Right atrium auricular region (tissue), 2 donors: ENCODE data around the gene ARFGAP3. TPM values are rescaled to one million over a fixed set of nuclear protein-coding genes. Genes with fewer than 3 reads are reported as not detected.

Source experiments
- DNase-seq: peaks from one replicate; pipeline ENCODE4 v3.0.0-alpha.2; 2019; ENCODE audit warnings: low spot score
- H3K27ac ChIP-seq, 2 donors: fragments of 200-600 bp; sonication (generic); 1 replicate in 1 of 2; 2 replicates in 1 of 2; pipeline ENCODE4 v1.5.1; 2016 to 2019
- H3K27me3 ChIP-seq, 2 donors: fragments of 200-600 bp; sonication (generic); one replicate each; pipeline versions ENCODE4 v1.5.1 to v1.6.0; 2017 to 2019
- H3K36me3 ChIP-seq: fragments of 200-600 bp; sonication (generic); one replicate; pipeline ENCODE4 v1.5.1; 2016
- H3K4me1 ChIP-seq, 2 donors: fragments of 200-600 bp; sonication (generic); one replicate each; pipeline versions ENCODE4 v1.5.1 to v1.6.0; 2017 to 2019
- H3K4me3 ChIP-seq, 2 donors: fragments of 200-600 bp; sonication (generic); 1 replicate in 1 of 2; 2 replicates in 1 of 2; pipeline ENCODE4 v1.5.1; 2017 to 2019; ENCODE audit warnings: mild to moderate bottlenecking in 1 of 2, moderate library complexity in 1 of 2
- H3K9me3 ChIP-seq, 2 donors: fragments of 200-600 bp; sonication (generic); one replicate each; pipeline ENCODE4 v1.5.1; 2019
- total RNA-seq, 2 donors: library from RNA; depleted of rRNA; stranded (reverse); fragments of >200 nt; gene quantifications; one replicate each; pipeline ENCODE4 v1.1.0, GENCODE V29; 2016
- TF ChIP-seq, protein P1 (sequence below), 2 donors: fragments of 200-600 bp; sonication (generic); IDR thresholded peaks; one replicate each; pipeline ENCODE4 v1.5.1; 2019; ENCODE audit warnings: antibody characterized with exemption in 2 of 2

ARFGAP3 gene
- total RNA-seq, 2 donors from 2014 or later, result 27.4 to 29.6 TPM

DNA sequence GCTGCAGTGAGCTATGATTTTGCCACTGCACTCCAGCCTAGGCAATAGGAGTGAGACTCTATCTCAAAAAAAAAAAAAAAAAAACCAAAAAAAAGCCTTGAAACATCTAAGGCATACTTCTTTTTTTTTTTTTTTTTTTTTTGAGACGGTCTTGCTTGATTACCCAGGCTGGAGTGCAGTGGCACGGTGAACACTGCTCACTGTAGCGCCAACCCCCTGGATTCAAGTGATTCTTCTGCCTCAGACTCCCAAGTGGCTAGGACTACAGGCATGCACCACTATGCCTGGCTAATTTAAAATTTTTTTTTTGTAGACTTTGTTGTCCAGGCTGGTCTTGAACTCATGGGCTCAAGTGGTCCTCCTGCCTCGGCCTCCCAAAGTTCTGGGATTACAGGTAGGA is 19.5 kb downstream of the ARFGAP3 start:
- TF ChIP-seq, protein P1, sequence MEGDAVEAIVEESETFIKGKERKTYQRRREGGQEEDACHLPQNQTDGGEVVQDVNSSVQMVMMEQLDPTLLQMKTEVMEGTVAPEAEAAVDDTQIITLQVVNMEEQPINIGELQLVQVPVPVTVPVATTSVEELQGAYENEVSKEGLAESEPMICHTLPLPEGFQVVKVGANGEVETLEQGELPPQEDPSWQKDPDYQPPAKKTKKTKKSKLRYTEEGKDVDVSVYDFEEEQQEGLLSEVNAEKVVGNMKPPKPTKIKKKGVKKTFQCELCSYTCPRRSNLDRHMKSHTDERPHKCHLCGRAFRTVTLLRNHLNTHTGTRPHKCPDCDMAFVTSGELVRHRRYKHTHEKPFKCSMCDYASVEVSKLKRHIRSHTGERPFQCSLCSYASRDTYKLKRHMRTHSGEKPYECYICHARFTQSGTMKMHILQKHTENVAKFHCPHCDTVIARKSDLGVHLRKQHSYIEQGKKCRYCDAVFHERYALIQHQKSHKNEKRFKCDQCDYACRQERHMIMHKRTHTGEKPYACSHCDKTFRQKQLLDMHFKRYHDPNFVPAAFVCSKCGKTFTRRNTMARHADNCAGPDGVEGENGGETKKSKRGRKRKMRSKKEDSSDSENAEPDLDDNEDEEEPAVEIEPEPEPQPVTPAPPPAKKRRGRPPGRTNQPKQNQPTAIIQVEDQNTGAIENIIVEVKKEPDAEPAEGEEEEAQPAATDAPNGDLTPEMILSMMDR (IDR thresholded peaks at IDR 0.05), result no peak
- Histone ChIP-seq H3K27ac (no peak overlapping the region), H3K4me3 (no peak overlapping the region), H3K9me3 (no peaks in the 10 kb centered on the region), H3K4me1 (no peaks in the 10 kb centered on the region), H3K36me3 (peaks cover 53% of the 10 kb centered on the region), H3K27me3 (no peaks in the 10 kb centered on the region)
- peak; percentile 40 for DNase-seq

DNA sequence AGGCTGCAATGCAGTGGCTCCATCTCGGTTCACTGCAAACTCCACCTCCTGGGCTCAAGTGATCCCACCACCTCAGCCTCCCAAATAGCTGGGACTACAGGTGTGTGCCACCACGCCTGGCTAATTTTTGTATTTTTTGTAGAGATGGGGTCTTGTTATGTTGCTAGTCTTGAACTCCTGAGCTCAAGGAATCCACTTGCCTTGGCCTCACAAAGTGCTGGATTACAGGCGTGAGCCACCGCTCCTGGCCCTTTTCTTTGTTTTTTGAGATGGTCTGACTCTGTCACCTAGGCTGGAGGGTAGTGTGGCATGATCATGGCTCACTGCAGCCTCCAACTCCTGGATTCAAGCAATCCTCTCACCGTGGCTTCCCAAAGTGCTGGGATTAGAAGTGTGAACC is 21.0 kb downstream of the ARFGAP3 start:
- no peak overlapping the region for H3K27ac ChIP-seq
- TF ChIP-seq, protein P1 (IDR thresholded peaks at IDR 0.05), result no peak
- peaks cover 66% of the 10 kb centered on the region for H3K36me3 ChIP-seq
- no peak for DNase-seq
- no peaks in the 10 kb centered on the region for H3K4me1 ChIP-seq
- H3K27me3 ChIP-seq, result no peaks in the 10 kb centered on the region
- H3K9me3 ChIP-seq, result no peaks in the 10 kb centered on the region
- no peak overlapping the region for H3K4me3 ChIP-seq

DNA sequence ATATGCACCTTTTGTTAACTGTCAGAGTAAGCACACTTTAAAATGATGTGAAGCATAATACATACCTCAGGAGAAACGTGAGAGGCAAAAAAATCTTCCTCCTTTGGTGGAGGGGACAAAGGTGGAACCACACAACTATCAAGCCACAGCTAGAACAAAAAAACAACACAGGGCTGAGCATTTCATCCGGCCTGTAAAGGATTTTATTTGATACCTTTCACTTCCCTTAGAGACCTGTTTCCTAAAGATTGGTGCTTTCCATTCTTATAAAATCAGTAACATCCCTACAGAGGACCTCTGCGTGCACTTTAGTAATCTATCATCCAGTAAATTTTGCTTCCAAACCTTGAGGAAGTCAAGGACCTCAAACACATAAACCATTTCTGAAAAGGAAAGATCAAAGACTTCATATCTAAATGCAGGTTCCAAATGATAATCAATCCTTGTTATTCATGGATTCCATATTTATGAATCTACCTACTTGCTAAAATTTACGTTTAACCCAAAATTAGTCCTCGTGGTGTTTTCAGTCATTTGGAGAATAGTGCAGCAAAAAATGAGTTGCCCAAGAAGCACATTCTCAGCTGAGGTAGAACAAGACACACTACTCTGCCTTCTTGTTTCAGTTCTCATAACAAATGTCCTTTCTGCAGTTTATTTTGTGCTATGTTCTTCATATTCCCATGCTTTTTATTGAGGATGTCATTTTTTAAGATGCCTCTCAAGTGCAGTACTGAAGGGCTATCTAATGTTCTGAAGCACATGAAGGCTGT is 22.7 kb downstream of the ARFGAP3 start:
- no peaks in the 10 kb centered on the region for H3K27me3 ChIP-seq
- TF ChIP-seq, protein P1 (IDR thresholded peaks at IDR 0.05), result no peak
- H3K27ac ChIP-seq, result no peak overlapping the region
- H3K9me3 ChIP-seq, result no peaks in the 10 kb centered on the region
- no peak overlapping the region for H3K4me3 ChIP-seq
- peaks cover 72% of the 10 kb centered on the region for H3K36me3 ChIP-seq
- DNase-seq, result no peak
- H3K4me1 ChIP-seq, result no peaks in the 10 kb centered on the region

DNA sequence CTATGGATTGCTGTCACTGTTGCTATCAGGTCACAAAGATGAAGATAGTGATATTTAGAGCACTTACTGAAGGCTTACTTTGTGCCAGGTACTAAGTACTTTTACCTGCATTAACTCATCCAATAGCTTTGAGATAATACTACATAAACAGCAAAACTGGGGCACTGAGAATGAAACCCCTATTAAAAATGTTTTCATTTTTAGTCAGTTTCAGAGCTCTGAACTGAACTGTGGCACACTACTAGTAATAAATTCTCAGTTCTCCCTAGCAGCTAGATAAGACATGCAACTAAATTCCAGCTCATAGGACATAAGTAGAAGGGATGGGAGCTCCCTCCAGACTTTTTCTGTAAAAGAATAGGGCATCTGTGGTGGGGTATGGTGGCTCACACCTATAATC is 24.0 kb downstream of the ARFGAP3 start:
- H3K4me3 ChIP-seq, result no peak overlapping the region
- TF ChIP-seq, protein P1 (IDR thresholded peaks at IDR 0.05), result no peak
- no peaks in the 10 kb centered on the region for H3K4me1 ChIP-seq
- peaks cover 83% of the 10 kb centered on the region for H3K36me3 ChIP-seq
- no peaks in the 10 kb centered on the region for H3K27me3 ChIP-seq
- DNase-seq, result no peak
- no peak overlapping the region for H3K27ac ChIP-seq
- H3K9me3 ChIP-seq, result no peaks in the 10 kb centered on the region

DNA sequence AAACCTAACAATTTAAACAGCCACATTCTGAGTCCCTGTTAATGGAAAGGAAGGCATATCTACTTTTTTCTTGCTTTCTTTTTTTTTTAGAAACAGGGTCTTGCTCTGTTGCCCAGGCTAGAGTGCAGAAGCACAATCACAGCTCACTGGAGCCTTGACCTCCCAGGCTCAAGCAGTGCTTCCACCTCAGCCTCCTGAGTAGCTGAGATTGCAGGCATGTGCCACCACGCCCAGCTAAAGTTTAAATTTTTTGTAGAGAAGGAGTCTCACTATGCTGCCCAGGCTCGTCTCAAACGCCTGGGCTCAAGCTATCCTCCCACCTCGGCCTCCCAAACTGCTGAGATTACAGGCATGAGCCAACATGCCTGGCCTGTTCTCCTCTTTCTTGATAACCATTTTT is 25.4 kb downstream of the ARFGAP3 start:
- H3K4me3 ChIP-seq, result no peak overlapping the region
- no peak for DNase-seq
- H3K4me1 ChIP-seq, result no peaks in the 10 kb centered on the region
- H3K27me3 ChIP-seq, result no peaks in the 10 kb centered on the region
- TF ChIP-seq, protein P1 (IDR thresholded peaks at IDR 0.05), result no peak
- no peaks in the 10 kb centered on the region for H3K9me3 ChIP-seq
- no peak overlapping the region for H3K27ac ChIP-seq
- peaks cover 89% of the 10 kb centered on the region for H3K36me3 ChIP-seq

DNA sequence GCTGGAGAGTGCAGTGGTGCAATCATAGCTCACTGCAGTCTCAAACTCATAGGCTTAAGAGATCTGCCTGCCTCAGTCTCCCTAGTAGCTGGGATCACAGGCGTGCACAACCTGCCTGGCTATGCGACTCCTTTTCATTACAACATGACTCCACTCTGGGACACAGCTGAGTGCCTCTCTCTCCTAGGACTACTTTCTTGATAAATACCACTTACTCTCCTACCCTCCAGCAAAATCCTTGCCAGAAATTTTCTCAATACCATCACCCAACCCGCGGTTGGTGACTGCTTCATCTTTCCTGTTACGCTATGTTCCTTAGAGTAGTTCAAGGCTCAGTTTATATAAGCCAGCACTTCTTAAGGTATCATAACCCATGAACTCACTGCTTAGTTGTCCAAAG is 26.9 kb downstream of the ARFGAP3 start:
- Histone ChIP-seq H3K9me3 (no peaks in the 10 kb centered on the region), H3K27me3 (no peaks in the 10 kb centered on the region), H3K4me3 (no peak overlapping the region), H3K4me1 (no peaks in the 10 kb centered on the region), H3K27ac (no peak overlapping the region), H3K36me3 (peaks cover 94% of the 10 kb centered on the region)
- no peak for DNase-seq
- TF ChIP-seq, protein P1 (IDR thresholded peaks at IDR 0.05), result no peak
